ENCODE data around the gene TRAF5.
"Not testable (repeated sequence)": the region's sequence is repeated elsewhere in the genome, so short reads cannot be mapped to it uniquely, and the experiment has no call there.

The TRAF5 gene

DNA sequence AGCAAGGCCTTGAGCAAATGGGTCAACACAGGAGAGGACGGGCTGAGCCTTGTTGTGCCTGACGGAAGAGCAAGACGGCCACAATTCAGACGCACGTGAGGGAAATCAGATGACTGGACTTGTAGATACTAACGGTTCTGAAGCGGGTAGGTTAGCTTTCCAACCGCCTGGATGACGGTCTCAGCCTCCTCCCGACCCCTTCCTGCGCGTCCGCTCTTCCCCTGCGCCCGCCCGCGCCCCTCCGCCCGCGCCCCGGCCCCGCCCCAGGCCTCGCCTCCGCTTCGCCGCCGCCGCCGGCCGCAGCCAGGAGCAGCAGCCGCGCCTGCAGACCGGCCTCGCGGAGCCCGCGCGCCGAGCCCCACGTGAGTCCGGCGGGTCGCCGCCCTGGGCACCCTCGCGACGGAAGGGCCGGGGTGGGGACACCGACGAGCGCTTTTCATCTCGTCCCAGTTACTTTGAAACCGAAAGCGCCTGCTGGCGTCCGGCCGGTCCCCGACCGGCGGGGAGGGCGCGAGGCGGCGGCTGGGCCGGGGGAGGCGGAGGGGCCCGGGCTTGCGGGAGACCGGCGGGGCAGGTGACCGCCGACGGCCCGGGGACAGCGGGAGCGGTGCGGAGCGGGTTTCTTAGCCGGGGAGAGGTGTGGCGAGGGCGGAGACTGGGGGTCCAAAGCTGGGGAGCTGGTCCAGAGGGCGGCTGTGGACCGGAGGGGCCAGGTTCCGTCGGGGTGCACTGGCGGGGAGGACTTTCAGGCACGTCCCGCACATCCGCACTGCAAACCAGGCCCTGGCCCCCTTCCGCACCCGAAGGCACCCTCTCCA is at the start of gene TRAF5:
TSS of gene TRAF5 (plus strand) at position 306 of the 818 bp plus-strand sequence. CDS start 26,407 bp downstream, outside the sequence.
- DNase-seq (ENCODE audit: low read depth in 2 of 2): peak in 1 of 2 donors; percentile 18

DNA sequence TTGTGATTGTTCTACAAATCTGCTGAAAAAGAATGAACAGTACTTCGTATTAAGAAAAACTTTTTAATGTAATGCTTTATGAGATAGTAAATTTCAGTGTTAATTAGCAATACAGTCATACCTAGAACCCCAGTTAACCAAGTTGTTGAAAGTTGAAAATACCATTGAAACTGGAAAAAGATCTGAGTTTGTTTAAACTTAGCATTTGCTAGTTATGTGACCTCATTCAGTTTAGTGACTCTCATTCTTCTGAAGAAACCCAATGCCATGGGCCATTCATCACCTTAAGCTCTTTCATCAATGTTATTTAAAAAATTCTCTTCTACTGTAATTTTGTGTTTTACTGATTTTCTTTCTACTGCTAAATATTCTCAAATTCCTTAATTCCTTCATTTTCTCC is 47.3 kb upstream of the TRAF5 start:
- no peak for DNase-seq (ENCODE audit: low read depth in 2 of 2)

GRCh38 chr1:211280910-211281309 is 45.7 kb upstream of the TRAF5 start:
- DNase-seq (ENCODE audit: low read depth in 2 of 2): no peak

- no peak for DNase-seq (ENCODE audit: low read depth in 2 of 2)
Observed at GRCh38 chr1:211281320-211282022, 45.2 kb upstream of the TRAF5 start.

DNA sequence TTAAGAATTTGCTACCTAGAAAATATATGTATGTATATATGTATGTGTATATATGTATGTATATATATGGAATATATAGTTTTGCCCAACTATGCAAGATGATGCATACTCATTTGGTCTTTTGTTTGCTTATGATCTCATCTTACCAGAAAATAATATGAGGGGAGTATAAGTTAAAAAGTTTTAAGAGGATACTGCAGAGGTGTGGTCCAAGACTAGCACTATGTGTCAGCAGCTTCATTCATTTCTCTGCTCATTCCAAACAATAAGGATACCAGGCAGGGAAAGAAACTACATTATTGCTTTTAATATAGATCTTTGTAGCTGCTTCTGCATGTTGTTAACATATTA is 44.6 kb upstream of the TRAF5 start:
- no peak for DNase-seq (ENCODE audit: low read depth in 2 of 2)

DNA sequence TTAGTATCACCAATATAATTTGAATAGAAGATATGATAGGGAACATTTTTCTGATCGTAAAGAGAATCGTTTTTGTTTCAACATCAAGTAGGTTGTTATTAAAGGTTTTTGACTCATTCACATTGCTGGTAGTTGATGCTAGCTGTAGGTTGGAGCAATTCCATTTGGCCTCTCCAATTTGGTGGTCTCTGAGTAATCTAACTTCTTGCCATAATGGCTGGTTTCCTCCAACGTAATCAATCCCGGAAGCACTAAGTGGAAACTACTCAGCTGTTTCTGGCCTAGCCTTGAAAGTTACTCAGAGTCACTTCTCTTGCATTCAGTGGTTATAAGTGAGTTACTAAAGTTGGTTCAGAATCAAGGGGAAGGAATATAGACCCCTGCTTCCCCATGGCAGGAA is 41.4 kb upstream of the TRAF5 start:
- DNase-seq (ENCODE audit: low read depth in 2 of 2): no peak

DNA sequence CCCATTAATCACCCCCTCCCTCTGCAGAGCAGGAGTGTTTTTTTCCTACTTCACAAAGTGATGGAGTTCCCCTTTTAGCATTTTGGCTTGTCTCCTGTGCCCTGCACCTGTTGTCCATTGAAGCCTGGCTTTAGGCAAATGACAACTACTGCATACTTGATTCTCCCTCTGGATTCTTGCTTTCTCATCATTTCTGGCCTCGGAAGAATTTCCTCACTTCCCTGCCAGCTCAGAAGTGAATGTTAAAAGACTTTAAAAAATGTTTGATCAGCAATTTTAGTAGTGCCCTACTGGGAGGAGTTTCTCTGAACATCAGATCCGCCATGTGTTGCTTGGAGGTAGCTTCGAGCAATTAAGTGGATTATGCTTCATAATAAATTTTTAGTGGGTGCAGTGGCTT is 39.4 kb upstream of the TRAF5 start:
- no peak for DNase-seq (ENCODE audit: low read depth in 2 of 2)

- DNase-seq (ENCODE audit: low read depth in 2 of 2): no peak
Observed at GRCh38 chr1:211292411-211292810, 34.2 kb upstream of the TRAF5 start.

GRCh38 chr1:211296396-211296795 is 30.2 kb upstream of the TRAF5 start:
- no peak for DNase-seq (ENCODE audit: low read depth in 2 of 2)

DNA sequence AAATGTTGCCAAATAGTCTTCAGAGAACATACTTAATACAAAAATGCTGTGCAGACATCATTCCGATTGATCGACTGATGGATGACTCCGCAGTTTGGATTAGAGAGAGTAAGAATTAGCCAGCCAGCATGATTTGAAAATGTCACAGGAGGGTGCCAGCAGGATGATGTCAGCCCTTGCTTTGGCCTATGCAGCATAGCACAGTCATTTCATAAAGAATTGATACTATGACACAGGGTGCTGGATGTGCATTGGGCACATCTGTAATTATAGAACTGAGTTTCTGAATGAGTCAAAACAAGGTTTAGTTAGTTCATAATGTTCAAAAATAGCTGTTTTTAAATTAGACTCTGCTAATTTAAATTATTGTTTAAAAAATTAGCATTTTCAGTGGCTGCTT is 21.6 kb upstream of the TRAF5 start:
- DNase-seq (ENCODE audit: low read depth in 2 of 2): no peak

GRCh38 chr1:211309617-211310016 is 17.0 kb upstream of the TRAF5 start:
- no peak for DNase-seq (ENCODE audit: low read depth in 2 of 2)

DNA sequence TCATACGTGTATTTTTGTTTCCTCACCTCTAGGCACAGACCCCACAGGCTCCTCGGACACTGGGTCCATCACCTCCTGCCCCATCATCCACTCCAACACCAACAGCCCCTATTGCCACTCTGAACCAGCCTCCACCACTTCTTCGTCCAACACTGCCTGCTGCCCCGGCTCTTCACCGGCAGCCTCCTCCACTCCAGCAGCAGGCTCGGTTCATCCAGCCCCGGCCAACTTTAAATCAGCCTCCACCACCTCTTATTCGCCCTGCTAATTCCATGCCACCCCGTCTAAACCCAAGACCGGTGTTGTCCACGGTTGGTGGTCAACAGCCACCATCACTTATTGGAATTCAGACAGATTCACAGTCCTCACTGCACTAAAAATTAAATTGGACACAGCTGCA is 13.2 kb upstream of the TRAF5 start:
- no peak for DNase-seq (ENCODE audit: low read depth in 2 of 2)

DNA sequence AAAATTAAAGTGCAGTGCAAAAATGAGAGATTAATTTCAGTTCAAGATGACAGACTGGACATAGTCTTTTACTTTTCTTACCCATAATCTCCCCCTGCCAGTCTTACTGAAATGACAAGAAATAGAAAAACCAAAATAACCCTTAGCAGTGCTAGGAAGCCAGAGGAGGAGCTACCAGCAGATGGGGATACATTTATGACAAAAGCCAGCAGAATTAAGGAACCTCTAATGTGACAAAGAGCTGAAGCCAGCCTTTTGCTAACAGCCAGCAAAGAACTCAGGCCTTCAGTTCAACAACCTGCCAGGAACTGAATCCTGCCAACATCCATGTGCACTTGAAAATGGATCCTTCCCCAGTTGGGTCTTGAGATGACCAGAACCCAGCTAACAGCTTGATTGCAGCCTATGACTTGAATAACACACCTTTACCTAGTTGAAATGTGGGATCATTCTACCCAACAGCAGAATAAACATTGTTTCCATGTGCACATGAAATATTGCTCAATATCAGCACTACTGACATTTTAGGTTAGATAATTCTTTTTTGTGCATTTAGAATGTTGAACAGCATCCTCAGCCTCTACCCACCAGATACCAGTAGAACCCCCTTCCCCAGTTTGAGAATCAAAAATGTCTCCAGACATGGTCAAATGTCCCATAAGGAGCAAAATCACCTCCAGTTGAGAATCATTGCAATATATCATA is 7.9 kb upstream of the TRAF5 start:
- no peak for DNase-seq (ENCODE audit: low read depth in 2 of 2)

DNA sequence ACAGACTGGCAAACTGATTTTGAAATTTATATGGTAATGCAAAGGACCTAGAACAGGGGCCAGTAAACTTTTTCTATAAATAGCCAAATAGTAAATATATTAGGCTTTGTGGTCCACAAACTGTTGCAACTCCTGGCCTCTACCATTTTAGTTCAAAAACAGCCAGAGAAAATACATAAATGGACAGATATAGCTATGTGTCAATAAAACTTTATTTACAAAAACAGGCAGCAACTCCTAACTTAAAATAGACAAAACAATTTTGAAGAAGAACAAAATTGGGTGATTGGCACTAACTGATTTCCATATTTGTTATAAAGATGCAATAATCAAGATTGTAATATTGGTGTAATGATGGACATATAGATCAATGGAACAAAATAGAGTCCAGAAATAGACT is 6.7 kb upstream of the TRAF5 start:
- no peak for DNase-seq (ENCODE audit: low read depth in 2 of 2)

DNA sequence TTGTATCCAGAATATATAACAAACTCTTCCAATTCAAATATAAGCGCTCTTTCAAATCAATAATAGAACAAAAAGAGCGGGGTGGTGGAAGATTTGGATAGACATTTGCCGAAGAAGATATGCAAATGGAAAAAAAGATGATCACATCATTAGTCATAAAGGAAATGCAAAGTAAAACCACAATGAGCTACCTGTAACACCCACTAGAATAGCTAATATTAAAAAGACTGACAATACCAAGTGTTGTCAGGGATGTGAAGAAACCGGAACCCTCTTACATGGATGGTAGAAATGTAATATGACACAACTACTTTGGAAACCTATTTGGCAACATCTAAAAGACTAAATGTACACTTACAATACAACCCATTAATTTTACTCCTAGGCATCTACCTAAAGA is 5.7 kb upstream of the TRAF5 start:
- no peak for DNase-seq (ENCODE audit: low read depth in 2 of 2)

DNA sequence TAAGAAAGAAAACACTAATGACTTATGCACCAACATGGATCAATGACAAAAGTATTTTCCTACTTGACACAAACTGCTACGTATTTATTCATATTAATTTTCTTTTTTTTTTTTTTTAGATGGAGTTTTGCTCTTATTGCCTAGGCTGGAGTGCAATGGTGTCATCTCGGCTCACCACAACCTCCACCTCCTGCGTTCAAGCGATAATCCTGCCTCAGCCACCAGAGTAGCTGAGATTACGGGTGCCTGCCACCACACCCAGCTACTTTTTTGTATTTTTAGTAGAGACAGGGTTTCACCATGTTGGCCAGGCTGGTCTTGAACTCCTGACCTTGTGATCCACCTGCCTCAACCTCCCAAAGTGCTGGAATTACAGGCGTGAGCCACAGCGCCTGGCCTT is 5.0 kb upstream of the TRAF5 start:
- DNase-seq (ENCODE audit: low read depth in 2 of 2): not testable (repeated sequence)

- peak; percentile 41 to 48 for DNase-seq (ENCODE audit: low read depth in 2 of 2)
Observed at GRCh38 chr1:211323156-211324063, 3.2 kb upstream of the TRAF5 start.

GRCh38 chr1:211324992-211325775 is 1.4 kb upstream of the TRAF5 start:
- no peak for DNase-seq (ENCODE audit: low read depth in 2 of 2)

- DNase-seq (ENCODE audit: low read depth in 2 of 2): no peak
Observed at GRCh38 chr1:211326140-211326527, 499 bp upstream of the TRAF5 start.

GRCh38 chr1:211327346-211327921 is 801 bp downstream of the TRAF5 start:
- no peak for DNase-seq (ENCODE audit: low read depth in 2 of 2)
